Activated CD8-positive, alpha-beta memory T cell treated with anti-CD3 and anti-CD28 coated beads, Interleukin-2, amount 50 U/mL, for 4 hours (primary cell): ENCODE results near the gene ZNF507.

Experiments
- DNase-seq: peaks from one replicate; pipeline ENCODE4 v3.0.0-alpha.2; 2020

ZNF507 gene

GRCh38 chr19:32345261-32346207, at the start of gene ZNF507:
ZNF507 (plus strand) TSS chr19:32345610; CDS start chr19:32352831, 7,221 bp downstream.
- peak; percentile 84 for DNase-seq

GRCh38 chr19:32296694-32297093, 48.7 kb upstream of the ZNF507 start:
- DNase-seq: no peak

DNA sequence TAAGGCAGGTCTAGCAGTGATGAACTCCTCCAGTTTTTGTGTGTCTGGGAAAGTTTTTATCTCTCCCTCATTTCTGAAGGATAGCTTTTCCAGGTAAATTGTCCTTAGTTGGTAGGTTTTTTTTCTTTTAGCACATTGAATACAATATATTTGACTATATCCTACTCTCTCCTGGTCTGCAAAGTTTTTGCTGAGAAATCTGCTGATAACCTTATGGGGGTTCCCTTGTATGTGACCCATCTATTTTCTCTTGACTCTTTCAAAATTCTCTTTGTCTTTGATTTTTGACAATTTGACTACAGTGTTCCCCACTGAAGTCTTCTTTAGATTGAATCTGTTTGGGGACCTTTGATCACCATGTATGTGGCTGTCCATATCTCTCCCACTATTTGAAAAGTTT, 42.6 kb upstream of the ZNF507 start:
- DNase-seq: no peak

DNA sequence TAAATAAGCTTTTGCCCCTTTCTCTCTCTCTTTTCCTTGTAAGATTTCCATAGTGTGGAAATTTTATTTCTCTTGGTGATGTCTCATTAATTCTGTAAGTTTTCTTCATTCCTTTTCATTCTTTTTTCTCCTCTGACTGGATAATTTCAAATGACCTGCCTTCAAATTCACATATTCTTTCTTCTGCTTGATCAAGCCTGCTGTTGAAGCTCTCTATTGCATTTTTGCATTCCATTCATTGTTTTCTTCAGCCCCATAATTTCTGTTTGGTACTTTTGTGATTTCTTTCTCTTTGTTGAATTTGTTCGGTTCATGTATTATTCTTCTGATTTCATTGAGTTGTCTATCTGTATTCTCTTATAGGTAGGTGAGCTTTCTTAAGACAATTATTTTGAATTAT, 42.2 kb upstream of the ZNF507 start:
- DNase-seq: no peak

- DNase-seq: no peak
Measured at GRCh38 chr19:32307591-32307990, 37.8 kb upstream of the ZNF507 start.

DNA sequence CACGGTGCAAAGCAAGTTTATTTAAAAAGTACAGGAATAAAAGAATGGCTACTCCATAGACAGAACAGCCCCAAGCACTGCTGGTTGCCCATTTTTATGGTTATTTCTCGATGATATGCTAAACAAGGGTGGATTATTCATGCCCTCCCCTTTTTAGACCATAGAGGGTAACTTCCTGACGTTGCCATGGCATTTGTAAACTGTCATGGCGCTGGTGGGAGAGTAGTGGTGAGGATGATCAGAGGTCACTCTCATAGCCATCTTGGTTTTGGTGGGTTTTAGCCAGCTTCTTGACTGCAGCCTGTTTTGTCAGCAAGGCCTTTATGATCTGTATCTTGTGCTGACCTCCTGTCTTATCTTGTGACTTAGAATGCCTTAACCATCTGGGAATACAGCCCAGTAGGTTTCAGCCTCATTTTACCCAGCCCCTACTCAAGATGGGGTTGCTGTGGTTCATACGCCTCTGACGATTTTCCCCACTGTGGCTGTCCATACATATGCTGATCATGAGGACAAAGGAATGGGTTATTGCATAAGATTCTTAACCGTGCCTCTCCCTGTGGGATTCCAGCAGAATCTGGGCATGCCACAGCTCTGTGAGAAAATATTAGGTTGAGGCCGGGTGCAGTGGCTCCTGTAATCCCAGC, 36.9 kb upstream of the ZNF507 start:
- no peak for DNase-seq

DNA sequence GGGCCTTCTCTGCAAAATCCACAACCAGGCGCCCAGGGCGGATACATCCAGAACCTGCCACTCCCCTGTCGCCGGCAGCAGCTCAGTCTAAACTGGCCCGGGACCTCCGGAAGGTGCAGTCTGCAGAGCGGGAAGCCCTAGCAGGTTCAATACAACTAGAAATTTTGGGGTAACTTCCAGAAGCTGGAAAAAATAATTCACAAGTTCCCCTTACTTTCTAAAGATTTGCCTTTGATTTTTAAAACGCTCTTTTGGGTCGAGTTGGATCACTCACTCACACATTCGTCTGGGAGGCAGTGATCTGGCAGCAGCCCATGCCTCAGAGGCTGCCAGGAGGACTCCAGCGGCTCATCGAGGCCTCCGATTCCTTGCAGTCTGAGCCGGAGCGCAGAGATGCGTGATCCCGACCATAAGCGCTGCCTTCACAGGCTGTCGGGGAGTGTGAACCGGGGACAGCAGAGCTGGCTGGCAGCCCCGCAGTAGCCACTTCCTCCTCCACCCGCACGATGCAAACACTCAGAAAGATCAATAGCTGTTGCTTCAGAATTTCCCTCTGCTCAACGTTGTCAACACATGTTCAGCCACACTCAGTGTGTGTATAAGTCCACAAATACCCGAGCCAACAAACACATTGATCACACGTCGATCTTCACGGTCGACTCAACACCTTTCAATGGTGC, 35.6 kb upstream of the ZNF507 start:
- no peak for DNase-seq

DNA sequence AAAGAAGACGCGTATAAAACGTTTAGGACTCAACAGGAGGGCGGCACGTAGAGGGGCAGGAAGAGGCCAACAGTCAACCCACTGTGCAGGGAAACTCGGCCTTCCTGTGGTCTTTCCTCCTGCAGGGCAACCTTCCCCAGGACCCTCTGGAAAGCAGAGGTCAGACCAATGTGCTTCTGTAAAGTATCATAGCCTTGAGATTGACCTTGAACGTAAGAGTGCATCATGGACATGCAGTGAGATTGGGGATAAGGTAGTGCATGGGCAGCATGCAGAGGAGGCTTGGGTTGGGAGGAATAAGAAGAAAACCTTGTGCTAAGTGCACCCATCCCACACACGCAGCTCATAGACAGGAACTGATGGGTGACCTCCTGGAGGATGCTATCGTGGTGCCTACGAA, 34.0 kb upstream of the ZNF507 start:
- DNase-seq: no peak

- DNase-seq: no peak
Measured at GRCh38 chr19:32313569-32314265, 31.7 kb upstream of the ZNF507 start.

- no peak for DNase-seq
Measured at GRCh38 chr19:32316034-32316433, 29.4 kb upstream of the ZNF507 start.

- no peak for DNase-seq
Measured at GRCh38 chr19:32317086-32317485, 28.3 kb upstream of the ZNF507 start.

DNA sequence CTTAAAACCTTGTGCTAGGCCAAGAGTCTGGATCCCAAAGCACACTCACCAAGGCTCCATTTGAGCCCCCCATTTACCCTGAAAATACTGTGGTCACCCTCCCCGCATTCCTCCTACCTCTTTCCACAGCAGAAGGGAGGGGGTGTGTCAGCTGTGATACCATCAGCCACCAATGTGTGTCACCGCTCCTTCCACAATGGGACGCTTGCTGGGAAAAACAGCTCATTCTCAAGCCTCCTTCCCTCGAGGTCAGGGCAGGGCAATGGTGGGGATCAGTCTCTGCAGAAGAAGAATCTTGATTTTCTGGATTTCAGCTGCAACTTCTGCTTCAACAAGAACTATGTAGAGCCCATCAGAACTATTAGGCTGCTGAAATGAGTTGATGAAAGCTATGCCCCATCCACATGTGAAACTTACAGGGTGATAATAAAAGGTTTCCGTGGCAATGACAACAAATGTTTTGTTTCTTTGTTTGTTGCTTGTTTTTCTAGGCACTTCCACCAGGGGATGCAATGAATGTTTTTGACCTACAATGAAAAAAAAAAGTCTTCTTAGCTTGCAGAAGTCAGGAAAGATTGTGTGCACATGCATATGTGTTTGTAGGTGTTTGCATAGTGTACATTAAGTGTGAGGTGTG, 26.4 kb upstream of the ZNF507 start:
- no peak for DNase-seq

DNA sequence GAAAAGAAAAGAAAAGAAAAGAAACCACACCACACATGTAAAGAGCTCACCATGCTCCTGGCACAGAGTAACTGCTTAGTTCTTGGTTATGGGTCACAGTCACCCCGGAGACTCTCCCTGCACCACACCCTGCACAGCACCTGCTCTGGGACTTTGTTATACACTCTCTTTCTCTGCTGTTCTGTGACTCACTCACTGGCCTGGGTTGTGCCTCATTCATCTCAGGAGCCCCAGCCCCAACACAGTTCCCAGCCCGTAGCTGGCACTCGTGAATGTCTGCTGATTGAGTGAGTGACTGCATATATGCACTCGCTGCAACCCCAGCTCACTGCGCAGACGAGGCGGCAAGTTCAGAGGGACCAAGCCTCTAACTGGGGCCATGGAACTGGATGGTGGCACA, 22.9 kb upstream of the ZNF507 start:
- no peak for DNase-seq

GRCh38 chr19:32324631-32325285, 20.7 kb upstream of the ZNF507 start:
- no peak for DNase-seq

DNA sequence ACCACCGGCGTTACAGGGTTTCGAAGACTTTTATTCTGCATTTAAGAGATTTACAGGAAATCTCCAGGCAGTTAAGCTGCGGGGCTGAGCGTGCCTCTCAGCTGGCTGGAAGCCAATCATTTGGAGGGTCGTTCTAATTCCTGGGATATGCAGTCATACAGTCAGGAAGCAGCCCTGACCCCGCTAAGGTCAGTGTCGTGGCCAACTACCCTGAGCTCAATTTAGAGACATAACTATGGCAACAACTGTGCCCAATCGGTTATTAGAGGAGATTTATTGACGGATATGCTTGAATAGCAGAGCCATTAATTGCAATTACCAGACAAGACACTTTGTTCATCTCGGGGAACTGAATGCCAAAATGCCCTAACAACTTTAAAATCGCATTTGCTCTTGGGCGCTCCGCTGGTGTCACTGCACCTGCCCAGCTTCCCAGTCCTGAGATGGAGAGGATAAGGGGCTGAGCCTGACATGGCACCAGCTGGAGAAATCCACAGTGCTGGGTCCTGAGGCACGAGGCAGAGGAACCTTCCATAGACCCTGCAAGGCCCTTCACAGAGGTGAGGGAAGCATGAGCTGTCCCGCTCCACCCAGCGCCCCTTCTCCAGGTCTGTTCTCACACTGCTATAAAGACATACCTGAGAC, 15.1 kb upstream of the ZNF507 start:
- DNase-seq: no peak

DNA sequence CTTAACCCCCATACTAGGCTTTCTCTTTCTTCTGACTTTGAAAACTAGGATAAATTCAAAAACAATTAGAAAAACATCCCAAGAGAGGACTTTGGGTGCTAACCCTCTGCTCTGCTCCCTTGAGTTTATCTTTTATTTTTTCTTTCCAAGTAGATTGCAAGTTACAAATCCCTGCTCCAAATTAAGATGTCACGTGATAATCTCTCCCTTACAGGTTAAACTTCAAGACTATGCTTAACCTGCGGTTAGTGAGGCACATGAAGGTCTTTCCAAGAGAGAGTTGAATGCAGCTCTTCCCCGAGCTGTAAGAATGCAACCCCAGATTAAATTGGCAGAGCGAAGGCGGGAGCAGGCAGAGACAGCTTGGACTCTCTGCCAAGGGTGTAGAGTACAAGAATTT, 12.2 kb upstream of the ZNF507 start:
- no peak for DNase-seq

GRCh38 chr19:32336259-32337083, 8.9 kb upstream of the ZNF507 start:
- no peak for DNase-seq

DNA sequence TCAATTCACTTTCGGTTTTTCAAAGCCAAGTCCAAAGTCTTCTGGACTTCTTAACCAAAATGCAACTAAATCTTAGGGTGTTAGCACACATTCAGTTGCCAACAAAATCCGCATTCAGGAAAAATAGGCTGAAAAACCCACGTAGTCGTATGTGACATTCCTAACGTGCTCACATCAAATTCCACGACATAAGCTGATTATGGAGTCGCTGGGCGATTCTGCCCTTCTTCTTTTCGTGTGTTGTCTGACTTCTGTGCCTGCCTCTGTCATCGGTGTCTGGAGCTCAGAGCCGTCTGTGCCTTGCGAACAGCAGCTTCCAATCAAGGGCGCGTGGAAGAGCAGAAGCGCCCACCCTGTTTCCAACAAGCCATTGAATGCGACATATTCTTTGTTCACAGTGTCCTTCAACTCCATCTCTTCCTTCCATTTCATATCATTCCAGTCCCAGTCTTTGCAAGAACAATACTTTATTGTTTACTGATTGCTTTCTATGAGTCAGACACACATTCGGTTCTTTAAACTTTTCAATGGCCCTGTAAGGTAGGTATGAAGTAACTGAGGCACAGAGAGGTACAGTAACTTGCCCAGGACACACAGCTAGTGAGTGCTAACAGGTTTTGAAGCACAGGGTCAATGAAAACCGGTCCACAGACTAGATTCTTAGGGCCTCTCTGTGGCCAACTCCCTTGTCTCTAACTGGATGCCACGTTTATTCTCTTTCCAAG, 8.2 kb upstream of the ZNF507 start:
- no peak for DNase-seq

DNA sequence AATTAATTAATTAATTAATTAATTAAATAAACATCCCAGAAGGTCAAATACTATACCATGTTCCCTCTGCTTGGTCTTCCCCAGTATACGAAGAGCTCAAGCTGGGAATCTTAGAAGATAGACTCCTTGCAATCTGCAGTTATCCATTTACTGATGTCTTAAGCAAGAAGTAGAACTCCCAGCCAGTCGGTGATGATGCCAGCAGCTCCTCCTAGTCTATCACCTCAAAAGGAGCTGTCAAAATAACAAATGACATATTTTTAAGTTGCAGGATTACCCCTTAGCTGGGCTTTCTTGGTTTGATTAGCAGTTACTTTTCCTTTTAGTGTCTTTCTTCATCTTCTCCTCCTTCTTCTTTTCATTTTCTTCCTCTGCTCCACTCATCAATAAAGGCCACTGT, 6.0 kb upstream of the ZNF507 start:
- DNase-seq: no peak
